Measurements from ENCODE around the gene ATP9B. TPM values are rescaled to one million over a fixed set of nuclear protein-coding genes. Genes with fewer than 3 reads are reported as not detected.
"Not testable (repeated sequence)": the region's sequence is repeated elsewhere in the genome, so short reads cannot be mapped to it uniquely, and the experiment has no call there.

The ATP9B gene
- total RNA-seq, 1 donor from 2014 or later, result 39.7 TPM

DNA sequence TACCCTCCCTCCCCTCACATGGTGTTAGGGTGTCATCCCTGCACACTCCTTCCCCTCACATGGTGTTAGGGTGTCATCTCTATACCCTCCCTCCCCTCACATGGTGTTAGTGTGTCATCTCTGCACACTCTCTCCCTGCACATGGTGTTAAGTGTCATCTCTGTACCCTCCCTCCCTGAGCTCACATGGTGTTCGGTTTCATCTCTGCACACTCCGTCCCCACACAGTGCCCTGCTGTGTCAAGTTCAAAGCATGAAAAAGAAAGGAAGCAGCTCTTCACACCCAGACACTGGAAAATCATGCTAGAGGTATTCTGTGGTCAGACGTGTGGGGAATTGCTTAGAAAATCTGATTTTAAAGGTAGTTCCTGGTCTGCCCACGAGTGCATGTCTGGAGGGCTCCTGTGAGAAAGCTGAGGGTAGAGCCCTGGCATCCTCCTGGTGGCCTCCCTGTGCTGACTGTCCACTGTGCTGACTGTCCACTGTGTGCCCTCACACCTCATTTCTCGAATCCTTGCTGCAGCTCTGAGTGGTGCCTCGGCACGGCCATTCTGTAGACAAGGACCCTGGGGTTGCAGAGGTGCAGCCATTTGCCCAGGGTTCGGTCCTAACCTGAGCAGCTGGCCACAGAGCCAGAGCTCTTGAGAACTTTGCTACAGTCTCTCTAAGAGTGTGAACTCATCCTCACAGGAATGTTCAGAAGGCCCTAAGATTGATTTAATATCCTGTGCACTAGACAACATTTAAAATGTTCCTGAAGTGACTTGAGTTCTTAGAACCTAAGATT lies 257.4 kb downstream of the ATP9B start:
- DNase-seq (ENCODE audit: low read depth), result no peak

- no peak for DNase-seq (ENCODE audit: low read depth)
Measured at GRCh38 chr18:79327199-79327721, 258.1 kb downstream of the ATP9B start.

DNA sequence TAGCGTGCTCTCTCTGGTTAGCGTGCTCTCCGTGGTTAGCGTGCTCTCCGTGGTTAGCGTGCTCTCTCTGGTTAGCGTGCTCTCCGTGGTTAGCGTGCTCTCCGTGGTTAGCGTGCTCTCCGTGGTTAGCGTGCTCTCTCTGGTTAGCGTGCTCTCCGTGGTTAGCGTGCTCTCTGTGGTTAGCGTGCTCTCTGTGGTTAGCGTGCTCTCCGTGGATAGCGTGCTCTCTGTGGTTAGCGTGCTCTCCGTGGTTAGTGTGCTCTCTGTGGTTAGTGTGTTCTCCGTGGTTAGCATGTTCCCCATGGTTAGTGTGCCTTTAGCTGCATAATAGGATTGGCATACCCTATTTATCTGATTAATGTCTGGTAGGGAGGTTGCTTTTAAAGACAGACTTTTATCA lies 258.7 kb downstream of the ATP9B start:
- not testable (repeated sequence) for DNase-seq (ENCODE audit: low read depth)

DNA sequence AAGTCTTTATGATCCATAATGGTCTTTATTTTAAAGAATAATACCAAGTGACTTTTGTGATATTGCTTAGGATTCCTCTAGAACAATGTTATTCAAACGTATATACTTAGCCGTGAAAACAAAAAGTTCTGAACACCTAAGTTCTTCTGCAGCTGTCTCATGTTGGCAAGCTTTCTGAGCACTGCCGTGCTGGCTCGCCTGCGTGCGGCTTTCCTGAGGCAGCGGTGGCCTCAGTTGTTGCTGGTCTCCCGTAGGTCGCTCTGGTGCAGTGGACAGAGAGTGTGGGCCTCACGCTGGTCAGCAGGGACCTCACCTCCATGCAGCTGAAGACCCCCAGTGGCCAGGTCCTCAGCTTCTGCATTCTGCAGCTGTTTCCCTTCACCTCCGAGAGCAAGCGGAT lies 259.7 kb downstream of the ATP9B start:
- DNase-seq (ENCODE audit: low read depth), result no peak

DNA sequence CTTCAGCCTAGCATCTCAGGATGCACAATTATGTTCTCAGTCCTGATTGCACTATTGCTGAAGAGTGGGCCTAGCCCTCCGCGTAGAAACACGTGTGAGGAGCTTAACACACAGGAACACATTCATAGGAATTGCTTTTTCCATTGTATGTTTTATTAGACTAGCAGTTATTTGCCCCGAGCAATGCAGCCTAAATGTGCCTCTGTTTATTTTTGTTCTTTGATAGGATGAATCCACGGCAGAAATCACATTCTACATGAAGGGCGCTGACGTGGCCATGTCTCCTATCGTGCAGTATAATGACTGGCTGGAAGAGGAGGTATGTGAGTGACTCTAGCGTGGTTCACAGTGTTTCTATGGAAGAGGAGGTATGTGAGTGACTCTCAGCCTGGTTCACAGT lies 260.6 kb downstream of the ATP9B start:
- no peak for DNase-seq (ENCODE audit: low read depth)

DNA sequence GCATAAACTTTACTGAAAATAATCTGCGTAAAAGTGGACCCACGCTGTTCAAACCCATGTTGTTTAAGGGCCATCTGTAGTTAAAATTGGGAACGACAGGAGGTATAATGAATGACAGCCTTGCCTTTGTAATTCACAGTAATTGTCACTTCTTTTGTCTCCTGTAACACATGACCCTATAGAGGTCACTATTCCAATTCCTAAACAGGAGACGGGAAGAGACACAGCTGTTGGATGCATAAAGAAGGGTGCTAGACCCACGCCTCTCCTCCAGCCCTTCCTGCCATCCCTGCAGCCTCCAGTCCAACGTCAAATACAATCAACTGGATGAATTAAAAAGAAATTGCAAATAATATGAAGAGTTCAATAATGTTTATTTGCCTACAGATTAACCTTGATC lies 263.5 kb downstream of the ATP9B start:
- no peak for DNase-seq (ENCODE audit: low read depth)

DNA sequence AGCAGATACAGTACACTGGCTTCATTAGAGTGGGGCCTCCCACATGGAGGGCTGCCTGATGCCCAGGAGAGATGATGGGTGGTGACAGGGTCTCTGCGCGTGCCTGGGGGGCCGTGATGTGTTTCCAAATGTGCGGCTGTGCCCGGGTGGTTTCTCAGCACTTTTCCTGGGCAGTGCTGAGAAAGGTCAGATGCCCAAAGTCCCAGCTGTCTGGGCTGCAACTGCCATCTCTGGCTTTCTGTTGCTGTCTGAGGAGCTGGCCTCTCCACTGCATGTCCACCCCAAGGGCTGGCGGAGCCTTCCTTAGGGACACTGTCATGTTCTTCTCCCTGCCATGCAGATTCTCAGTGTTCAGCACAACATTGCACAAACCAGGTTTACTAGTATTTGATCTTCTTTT lies 263.9 kb downstream of the ATP9B start:
- no peak for DNase-seq (ENCODE audit: low read depth)

DNA sequence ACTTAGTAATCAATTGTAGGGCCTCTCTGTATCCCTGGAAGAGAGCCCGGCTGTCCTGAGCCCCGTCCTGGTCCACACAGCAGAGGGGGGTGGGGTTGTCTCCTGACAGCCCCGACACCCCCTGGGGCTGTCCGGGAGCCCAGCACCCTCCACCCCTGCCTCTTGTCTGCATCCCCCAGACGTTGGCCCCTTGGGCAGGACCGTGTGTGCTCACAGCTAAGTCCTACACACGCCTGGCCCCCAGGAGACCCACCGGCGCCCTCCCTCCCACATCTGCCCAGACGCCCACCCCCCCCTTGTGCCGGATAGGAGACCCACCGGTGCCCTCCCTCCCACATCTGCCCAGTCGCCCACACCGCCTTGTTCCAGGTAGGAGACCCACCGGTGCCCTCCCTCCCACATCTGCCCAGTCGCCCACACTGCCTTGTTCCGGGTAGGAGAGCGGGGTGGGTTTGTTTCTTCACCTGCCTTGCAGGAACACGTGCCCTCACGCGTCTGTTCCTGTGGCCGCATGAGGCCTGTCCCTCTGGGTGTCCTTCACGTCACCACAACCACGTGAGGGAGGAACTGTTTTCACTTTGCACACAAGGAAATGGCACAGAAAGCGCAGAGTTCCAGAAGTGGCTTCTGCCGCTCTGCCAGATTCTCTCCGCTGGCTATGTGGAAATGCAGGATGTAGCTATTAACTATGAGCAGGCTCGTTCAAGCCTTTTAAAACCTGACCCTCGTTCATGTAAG lies 265.5 kb downstream of the ATP9B start:
- no peak for DNase-seq (ENCODE audit: low read depth)

DNA sequence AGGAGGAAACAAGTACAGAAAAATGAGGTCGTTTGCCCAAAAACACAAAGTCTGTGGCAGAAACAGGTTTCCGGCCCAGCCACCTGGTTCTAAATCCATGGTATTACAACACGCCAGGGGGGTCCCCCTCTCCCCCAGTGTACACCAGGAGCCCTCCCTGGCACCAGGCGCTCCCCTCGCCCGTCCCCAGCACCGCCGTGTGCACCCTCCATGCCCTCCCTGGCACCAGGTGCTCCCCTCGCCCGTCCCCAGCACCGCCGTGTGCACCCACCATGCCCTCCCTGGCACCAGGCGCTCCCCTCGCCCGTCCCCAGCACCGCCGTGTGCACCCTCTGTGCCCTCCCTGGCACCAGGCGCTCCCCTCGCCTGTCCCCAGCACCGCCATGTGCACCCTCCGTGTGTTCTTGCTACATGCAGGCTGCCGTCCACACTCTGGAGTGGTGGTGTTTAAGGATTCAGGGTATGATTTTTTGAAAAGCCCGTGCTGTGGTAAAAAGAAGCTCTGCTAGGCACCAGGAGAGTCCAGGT lies 266.7 kb downstream of the ATP9B start:
- no peak for DNase-seq (ENCODE audit: low read depth)

GRCh38 chr18:79336556-79337142 lies 267.5 kb downstream of the ATP9B start:
- DNase-seq (ENCODE audit: low read depth), result no peak

DNA sequence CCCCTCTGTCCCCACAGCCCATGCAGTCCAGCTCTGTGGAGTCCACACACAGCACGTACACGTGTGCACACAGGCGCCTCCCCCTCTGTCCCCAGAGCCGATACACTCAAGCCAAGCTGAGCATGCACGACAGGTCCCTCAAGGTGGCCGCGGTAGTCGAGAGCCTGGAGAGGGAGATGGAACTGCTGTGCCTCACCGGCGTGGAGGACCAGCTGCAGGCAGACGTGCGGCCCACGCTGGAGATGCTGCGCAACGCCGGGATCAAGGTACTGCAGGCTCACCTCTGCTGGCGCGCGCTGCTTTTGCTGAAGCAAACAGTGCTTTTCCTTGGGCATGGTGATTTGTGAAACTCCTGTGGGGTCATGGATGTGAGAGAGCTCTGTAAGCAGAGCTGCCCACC lies 268.0 kb downstream of the ATP9B start:
- no peak for DNase-seq (ENCODE audit: low read depth)

DNA sequence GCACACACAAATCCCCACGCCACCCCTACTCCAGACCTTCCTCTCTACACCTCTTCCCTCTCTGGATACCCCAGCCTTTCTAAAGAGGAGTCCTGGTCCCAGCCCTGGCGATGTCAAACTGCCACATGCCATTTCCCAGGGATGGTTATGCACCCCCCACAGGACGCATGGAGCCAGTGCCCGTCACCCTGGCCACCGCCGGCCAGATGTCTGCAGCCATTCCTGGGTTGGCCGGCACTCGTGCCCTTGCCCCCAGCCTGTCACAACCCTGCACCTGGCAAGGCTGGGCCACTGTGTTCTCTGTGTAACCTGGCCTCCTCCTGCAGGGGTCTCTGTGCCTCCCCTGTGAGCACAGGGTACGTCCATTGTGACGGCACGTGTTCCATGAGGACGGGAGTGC lies 268.4 kb downstream of the ATP9B start:
- DNase-seq (ENCODE audit: low read depth), result no peak

- DNase-seq (ENCODE audit: low read depth), result no peak
Measured at GRCh38 chr18:79339094-79339908, 270.1 kb downstream of the ATP9B start.

DNA sequence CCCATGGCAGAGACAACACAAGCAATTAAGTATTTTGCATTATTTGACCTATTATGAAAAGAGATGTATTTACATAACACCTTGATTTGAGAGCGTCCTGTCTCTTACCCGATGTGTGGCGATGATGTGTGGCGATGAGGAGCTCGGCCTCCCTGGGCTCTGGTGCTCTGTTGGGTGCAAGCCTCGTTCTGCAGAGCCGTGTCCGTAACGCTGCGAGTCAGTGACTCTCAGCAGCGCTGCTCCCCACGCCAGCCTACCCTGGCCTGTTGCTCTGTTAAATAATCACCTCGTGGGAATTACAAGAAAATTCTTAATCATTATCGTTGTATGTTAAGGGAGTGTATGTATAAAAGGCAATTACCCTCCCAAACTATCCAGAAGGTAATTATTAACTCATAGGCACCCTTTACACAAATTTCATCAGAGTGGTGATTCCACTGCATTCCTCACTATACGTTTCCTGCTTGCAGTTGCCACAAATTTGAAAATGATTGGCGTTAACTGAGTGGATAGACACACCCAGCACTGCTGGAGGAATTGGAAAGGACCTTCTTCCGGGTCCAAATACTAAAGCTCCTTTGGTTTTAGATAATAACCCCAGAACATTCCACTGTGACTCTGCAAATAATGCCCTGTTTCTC lies 274.5 kb downstream of the ATP9B start:
- DNase-seq (ENCODE audit: low read depth), result peak; percentile 83

DNA sequence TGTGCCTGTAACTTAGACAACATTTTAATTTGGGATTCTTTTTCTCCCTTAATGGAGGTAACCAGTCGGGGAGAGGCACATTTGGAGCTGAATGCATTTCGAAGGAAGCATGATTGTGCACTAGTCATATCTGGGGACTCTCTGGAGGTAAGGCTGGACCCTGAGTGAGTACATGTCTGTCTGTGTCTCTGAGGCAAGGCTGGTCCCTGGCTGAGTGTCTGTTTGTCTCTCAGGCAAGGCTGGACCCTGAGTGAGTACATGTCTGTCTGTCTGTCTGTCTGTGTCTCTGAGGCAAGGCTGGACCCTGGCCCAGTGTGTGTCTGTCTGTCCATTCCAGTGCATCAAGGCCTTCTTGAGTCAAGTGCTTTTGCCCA lies 275.0 kb downstream of the ATP9B start:
- DNase-seq (ENCODE audit: low read depth), result no peak

GRCh38 chr18:79345366-79345765 lies 276.2 kb downstream of the ATP9B start:
- DNase-seq (ENCODE audit: low read depth), result no peak

DNA sequence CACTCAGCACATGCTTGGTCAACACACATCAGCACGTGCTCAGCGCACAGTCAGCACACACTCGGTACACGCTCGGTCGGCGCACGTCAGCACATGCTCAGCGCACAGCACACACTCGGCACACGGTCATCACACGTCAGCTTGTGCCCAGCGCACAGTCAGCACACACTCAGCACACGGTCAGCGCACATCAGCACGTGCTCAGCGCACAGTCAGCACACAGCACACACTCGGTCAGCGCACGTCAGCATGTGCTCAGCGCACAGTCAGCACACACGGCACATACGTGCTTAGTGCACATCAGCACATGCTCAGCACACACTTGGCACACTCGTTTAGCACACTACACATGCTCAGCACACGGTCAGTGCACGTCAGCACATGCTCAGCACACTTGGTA lies 276.8 kb downstream of the ATP9B start:
- DNase-seq (ENCODE audit: low read depth), result no peak

DNA sequence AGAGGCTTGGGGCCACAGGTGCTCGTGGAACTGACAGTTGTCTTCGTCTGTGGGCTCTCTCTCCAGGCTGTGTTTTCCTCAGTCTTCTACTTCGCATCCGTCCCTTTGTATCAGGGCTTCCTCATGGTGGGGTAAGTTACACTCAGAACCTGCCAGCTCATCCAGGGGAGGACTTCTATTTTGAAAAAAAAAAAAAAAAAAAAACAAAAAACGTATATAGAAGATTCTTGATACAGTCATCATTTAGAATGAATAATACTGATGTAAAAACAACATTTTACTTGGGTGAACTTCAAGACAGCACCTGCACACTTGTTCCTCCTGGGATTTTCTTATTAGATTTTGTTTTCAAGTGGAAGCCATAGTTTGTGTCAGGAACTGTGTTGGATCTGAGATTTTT lies 278.9 kb downstream of the ATP9B start:
- DNase-seq (ENCODE audit: low read depth), result no peak

DNA sequence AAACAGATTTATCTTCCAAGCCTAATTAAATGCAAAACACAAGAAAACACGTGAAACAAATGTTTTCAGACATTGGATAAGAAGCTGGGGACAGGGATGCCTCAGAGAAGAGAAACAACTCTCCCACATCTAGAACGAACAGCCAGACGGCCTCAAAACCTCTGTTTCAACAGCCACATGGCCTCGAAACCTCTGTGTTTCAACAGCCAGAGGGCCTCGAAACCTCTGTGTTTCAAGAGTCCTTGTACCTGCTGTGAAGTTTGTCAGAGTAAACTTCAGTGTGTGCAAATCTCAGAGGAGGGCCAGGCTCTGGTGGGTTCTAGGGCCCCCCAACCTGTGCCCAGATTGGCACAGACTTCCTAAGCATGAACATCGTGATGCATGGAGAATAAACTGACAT lies 283.2 kb downstream of the ATP9B start:
- no peak for DNase-seq (ENCODE audit: low read depth)

GRCh38 chr18:79353267-79353666 lies 284.1 kb downstream of the ATP9B start:
- no peak for DNase-seq (ENCODE audit: low read depth)

- DNase-seq (ENCODE audit: low read depth), result no peak
Measured at GRCh38 chr18:79354350-79354749, 285.2 kb downstream of the ATP9B start.
